Measurements from ENCODE around the gene ICAM5. TPM values are rescaled to one million over a fixed set of nuclear protein-coding genes. Genes with fewer than 3 reads are reported as not detected.
A peak's percentile ranks its signal among the peaks of the same experiment; 100 is the strongest.

The ICAM5 gene
- total RNA-seq, 1 donor = not detected

DNA sequence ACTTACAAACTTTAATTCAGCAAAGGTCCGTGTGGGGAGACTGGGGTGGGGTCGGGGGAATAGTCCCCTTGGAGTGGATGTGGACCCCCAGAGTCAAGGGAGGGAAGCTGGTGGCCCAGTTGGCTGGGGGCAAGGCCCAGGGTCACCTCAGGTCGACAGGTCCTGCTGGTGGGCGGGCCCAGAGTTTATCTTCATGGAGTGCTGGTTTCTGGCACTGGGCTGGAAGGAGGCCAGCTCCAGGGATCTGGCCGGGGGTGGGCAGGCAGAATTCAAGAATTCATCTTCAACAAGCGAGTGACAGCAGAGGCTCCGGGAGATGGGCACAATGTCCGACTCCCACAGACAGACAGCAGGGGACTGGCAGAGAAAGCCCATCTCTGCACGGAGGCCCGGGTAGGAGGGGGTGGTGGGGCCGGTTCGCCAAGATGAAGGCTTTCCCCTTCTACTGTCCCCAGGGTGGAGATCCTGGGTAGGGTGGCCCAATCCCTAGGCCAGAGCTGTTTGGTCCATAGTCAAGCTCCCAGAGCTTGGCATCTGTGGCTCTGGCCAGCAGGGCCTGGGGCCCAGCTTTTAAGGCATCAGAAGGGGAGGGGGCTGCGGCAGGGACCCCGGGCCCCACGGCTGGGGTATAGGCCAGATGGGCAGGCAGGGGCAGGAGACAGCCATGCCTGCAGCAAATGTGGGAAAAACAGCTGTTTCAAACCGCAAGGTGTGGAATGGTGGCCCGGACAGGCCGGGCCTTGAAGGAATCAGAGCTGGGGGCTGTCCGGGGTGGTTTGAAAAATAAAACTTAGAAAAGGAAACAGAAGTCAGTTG is 26.7 kb downstream of the ICAM5 start:
- Histone ChIP-seq H3K27me3 (ENCODE audit: insufficient read depth, low read length) (no peaks in the 10 kb centered on the region), H3K36me3 (ENCODE audit: insufficient read depth, low read length) (peaks cover 32% of the 10 kb centered on the region), H3K79me2 (ENCODE audit: insufficient read depth, low read length) (peaks cover 14% of the 10 kb centered on the region), H4K20me1 (ENCODE audit: insufficient read depth, low read length) (peaks cover 2% of the 10 kb centered on the region), H2AFZ (ENCODE audit: low read length) (no peak overlapping the region), H3K4me2 (ENCODE audit: insufficient read depth, low read length) (peak overlapping the region; percentile 96), H3K4me3 (ENCODE audit: insufficient read depth, low read length) (peak overlapping the region; percentile 96), H3K27ac (ENCODE audit: low read depth, low read length) (no peak overlapping the region), H3K9me3 (ENCODE audit: low read depth, low read length) (no peaks in the 10 kb centered on the region), H3K4me1 (ENCODE audit: insufficient read depth, low read length) (no peaks in the 10 kb centered on the region)
- peak; percentile 81 for DNase-seq (ENCODE audit: insufficient read length, low spot score, missing footprints)
- TF ChIP-seq, protein P1, sequence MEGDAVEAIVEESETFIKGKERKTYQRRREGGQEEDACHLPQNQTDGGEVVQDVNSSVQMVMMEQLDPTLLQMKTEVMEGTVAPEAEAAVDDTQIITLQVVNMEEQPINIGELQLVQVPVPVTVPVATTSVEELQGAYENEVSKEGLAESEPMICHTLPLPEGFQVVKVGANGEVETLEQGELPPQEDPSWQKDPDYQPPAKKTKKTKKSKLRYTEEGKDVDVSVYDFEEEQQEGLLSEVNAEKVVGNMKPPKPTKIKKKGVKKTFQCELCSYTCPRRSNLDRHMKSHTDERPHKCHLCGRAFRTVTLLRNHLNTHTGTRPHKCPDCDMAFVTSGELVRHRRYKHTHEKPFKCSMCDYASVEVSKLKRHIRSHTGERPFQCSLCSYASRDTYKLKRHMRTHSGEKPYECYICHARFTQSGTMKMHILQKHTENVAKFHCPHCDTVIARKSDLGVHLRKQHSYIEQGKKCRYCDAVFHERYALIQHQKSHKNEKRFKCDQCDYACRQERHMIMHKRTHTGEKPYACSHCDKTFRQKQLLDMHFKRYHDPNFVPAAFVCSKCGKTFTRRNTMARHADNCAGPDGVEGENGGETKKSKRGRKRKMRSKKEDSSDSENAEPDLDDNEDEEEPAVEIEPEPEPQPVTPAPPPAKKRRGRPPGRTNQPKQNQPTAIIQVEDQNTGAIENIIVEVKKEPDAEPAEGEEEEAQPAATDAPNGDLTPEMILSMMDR (IDR thresholded peaks at IDR 0.05; ENCODE audit: extremely low read depth, low read depth, low read length) = no peak

DNA sequence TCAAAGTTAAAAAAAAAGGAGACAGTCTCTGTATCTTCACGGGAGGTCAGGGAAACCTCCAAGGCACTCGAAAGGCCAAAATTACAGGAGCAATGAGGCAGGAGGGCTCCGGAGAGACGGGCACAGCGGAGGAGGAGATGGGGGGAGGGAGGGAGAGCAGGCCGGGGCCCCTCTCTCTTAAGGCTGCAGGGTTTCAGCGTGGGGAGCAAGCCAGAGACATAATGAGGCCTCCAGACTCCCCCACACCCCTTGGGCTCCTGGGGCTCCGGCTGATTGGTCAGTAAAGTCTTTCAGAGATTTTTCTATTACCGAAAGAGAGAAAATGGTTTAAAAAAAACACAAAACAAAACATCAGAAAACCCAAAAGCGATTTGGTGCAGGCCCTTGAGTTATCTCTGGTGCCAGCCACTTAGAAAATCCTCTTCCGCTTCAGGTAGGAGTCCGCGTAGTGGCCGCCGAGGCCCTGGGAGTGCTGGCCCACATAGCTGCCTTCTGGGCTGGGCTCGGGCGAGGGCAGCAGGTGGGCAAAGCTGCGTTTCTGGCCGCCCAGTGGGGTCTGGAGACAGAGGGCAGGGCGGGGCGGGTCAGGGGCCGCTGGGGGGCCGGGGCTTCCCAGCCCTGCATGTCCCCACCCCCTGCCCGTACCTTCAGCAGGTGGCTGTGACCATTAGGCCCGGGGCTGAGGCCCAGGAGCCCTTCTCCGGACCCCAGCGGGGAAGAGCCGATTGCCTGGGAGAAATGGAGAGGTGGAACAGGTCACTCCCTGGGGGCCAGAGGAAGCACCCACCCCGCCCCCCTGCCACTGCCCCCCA is 27.5 kb downstream of the ICAM5 start:
- Histone ChIP-seq H3K4me1 (ENCODE audit: insufficient read depth, low read length) (no peaks in the 10 kb centered on the region), H3K36me3 (ENCODE audit: insufficient read depth, low read length) (peaks cover 40% of the 10 kb centered on the region), H3K4me2 (ENCODE audit: insufficient read depth, low read length) (no peak overlapping the region), H4K20me1 (ENCODE audit: insufficient read depth, low read length) (peaks cover 2% of the 10 kb centered on the region), H3K79me2 (ENCODE audit: insufficient read depth, low read length) (peaks cover 14% of the 10 kb centered on the region), H3K4me3 (ENCODE audit: insufficient read depth, low read length) (no peak overlapping the region), H3K9me3 (ENCODE audit: low read depth, low read length) (no peaks in the 10 kb centered on the region), H3K27me3 (ENCODE audit: insufficient read depth, low read length) (no peaks in the 10 kb centered on the region), H3K27ac (ENCODE audit: low read depth, low read length) (no peak overlapping the region), H2AFZ (ENCODE audit: low read length) (no peak overlapping the region)
- TF ChIP-seq, protein P1 (IDR thresholded peaks at IDR 0.05; ENCODE audit: extremely low read depth, low read depth, low read length) = no peak
- DNase-seq (ENCODE audit: insufficient read length, low spot score, missing footprints) = peak; percentile 74

- TF ChIP-seq, protein P1 (IDR thresholded peaks at IDR 0.05; ENCODE audit: extremely low read depth, low read depth, low read length) = no peak
- Histone ChIP-seq H3K4me2 (ENCODE audit: insufficient read depth, low read length) (no peak overlapping the region), H3K36me3 (ENCODE audit: insufficient read depth, low read length) (peaks cover 44% of the 10 kb centered on the region), H3K79me2 (ENCODE audit: insufficient read depth, low read length) (peaks cover 14% of the 10 kb centered on the region), H3K4me3 (ENCODE audit: insufficient read depth, low read length) (no peak overlapping the region), H3K4me1 (ENCODE audit: insufficient read depth, low read length) (no peaks in the 10 kb centered on the region), H3K27ac (ENCODE audit: low read depth, low read length) (no peak overlapping the region), H3K9me3 (ENCODE audit: low read depth, low read length) (no peaks in the 10 kb centered on the region), H2AFZ (ENCODE audit: low read length) (no peak overlapping the region), H3K27me3 (ENCODE audit: insufficient read depth, low read length) (no peaks in the 10 kb centered on the region), H4K20me1 (ENCODE audit: insufficient read depth, low read length) (peaks cover 2% of the 10 kb centered on the region)
- peak; percentile 23 for DNase-seq (ENCODE audit: insufficient read length, low spot score, missing footprints)
Observed at GRCh38 chr19:10317857-10318462, 28.2 kb downstream of the ICAM5 start.
